Ovary (tissue), 9 donors: ENCODE results near the gene GPD2. TPM values are rescaled to one million over a fixed set of nuclear protein-coding genes. Genes with fewer than 3 reads are reported as not detected.

Experiments used
- DNase-seq, 5 donors: peaks; one replicate each; pipeline ENCODE4 v3.0.0-alpha.2; 2019 to 2020
- H3K27ac ChIP-seq, 2 donors: fragments of 200-600 bp; one replicate each; pipeline versions ENCODE4 v1.5.1 to v1.8.0; 2019 to 2022
- H3K27me3 ChIP-seq: fragments of 200-600 bp; one replicate; pipeline ENCODE4 v1.8.0; 2022
- H3K36me3 ChIP-seq: fragments of 200-600 bp; sonication (generic); one replicate; pipeline ENCODE4 v1.5.1; 2019
- H3K4me1 ChIP-seq: one replicate; pipeline ENCODE4 v1.8.1; 2013; ENCODE audit warnings: mild to moderate bottlenecking, moderate library complexity; ENCODE audit not compliant: insufficient read depth
- H3K4me3 ChIP-seq: fragments of 200-600 bp; sonication (generic); one replicate; pipeline ENCODE4 v1.5.1; 2017
- H3K9me3 ChIP-seq, 2 donors: fragments of 200-600 bp in 1 of 2; sonication (generic) in 1 of 2; one replicate each; pipeline versions ENCODE4 v1.5.1 to v1.8.1; 2013 to 2019; ENCODE audit warnings: mild to moderate bottlenecking in 1 of 2, moderate library complexity in 1 of 2
- EP300 ChIP-seq: sonication (generic); formaldehyde crosslinking; IDR thresholded peaks from one replicate; pipeline ENCODE4 v1.6.1; 2017; ENCODE audit warnings: antibody characterized with exemption
- POLR2A ChIP-seq: fragments of 450-650 bp; IDR thresholded peaks from one replicate; pipeline ENCODE4 v1.6.1; 2017; ENCODE audit warnings: antibody characterized with exemption, mild to moderate bottlenecking, moderate library complexity
- WGBS, 3 donors: extraction: QIAGEN DNeasy Blood & Tissue Kit in 1 of 3; methylation state at CpG; one replicate each; pipeline versions ENCODE4 v1.1.5 to v1.1.7; 2013 to 2017; 5-methylcytosine and 5-hydroxymethylcytosine counted together
- intact Hi-C, 4 donors: fragments of 100-400 bp; cut with DNase I; formaldehyde crosslinking; loops; one replicate each; pipeline versions ENCODE4 v1.11.0 to v1.15.1; 2022 to 2023
- polyA plus RNA-seq, 2 donors: library from polyadenylated mRNA; stranded (reverse); fragments of 200-250 nt in 1 of 2; fragments of 350-450 nt in 1 of 2; fragmentation: Illumina TruSeq in 1 of 2; extraction: RNeasy Lipid Tissue Mini Kit (QIAGEN cat#74804) in 1 of 2; gene quantifications; one replicate each; pipeline ENCODE4 v1.2.3, GENCODE V29; 2013 to 2014
- total RNA-seq, 7 donors: library from RNA; depleted of rRNA in 2 of 7; stranded (reverse); fragments of >200 nt in 2 of 7; fragmentation: NEBNext Ultra II Directional in 3 of 7; extraction: Animal tissue kit (Norgen Biotek cat#: 25700) in 3 of 7; gene quantifications; one replicate each; pipeline versions ENCODE4 v1.1.0 to v1.2.4, GENCODE V29; 2016 to 2023
- TF ChIP-seq, protein P1 (sequence below), 3 donors: fragments of 450-650 bp in 2 of 3; fragments of 200-600 bp in 1 of 3; IDR thresholded peaks; one replicate each; pipeline versions ENCODE4 v1.5.1 to v1.8.0; 2016 to 2022; ENCODE audit warnings: antibody characterized with exemption in 3 of 3, mild to moderate bottlenecking in 1 of 3
- donor health status: DM: no; HTN: no; CAD: no; lungs with moderate emphysema.
- donor health status: DM: no; HTN: no; CAD: no.
- donor health status: Bipolar disorder and iron deficiency.
- donor health status: DM: yes; HTN: yes; CAD: no.
- donor health status: DM: no; HTN: no; CAD: no.
- donor health status: DM: yes; HTN: yes; CAD: no.

The GPD2 gene
- total and polyA plus RNA-seq, 9 donors: 6.7 to 61.7 (median 24.5) TPM

DNA sequence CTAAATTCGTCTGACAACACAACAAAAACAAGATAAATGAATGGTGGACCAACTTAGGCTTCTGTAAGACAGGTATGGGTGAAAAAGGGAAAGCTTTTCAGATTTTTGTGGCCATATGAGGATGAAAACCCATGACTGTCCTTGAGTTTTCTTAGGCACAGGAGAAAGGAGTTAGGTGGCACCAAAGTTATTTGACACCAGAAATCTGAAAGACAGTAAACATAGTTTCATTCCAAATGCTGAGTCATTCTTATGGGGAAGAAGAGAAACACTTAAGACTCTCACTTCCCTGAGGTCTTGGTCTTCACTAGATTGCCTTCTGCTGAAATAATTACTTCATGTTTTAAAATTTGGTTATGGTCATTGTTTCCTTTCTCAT is 5.2 kb upstream of the GPD2 start:
- Histone ChIP-seq H3K27me3 (no peaks in the 10 kb centered on the region), H3K27ac (peak overlapping the region in 1 of 2 donors; percentile 38), H3K9me3 (no peaks in the 10 kb centered on the region), H3K4me1 (peaks cover 2% of the 10 kb centered on the region), H3K4me3 (no peak overlapping the region), H3K36me3 (no peaks in the 10 kb centered on the region)
- no peak for TF ChIP-seq EP300
- TF ChIP-seq, protein P1, sequence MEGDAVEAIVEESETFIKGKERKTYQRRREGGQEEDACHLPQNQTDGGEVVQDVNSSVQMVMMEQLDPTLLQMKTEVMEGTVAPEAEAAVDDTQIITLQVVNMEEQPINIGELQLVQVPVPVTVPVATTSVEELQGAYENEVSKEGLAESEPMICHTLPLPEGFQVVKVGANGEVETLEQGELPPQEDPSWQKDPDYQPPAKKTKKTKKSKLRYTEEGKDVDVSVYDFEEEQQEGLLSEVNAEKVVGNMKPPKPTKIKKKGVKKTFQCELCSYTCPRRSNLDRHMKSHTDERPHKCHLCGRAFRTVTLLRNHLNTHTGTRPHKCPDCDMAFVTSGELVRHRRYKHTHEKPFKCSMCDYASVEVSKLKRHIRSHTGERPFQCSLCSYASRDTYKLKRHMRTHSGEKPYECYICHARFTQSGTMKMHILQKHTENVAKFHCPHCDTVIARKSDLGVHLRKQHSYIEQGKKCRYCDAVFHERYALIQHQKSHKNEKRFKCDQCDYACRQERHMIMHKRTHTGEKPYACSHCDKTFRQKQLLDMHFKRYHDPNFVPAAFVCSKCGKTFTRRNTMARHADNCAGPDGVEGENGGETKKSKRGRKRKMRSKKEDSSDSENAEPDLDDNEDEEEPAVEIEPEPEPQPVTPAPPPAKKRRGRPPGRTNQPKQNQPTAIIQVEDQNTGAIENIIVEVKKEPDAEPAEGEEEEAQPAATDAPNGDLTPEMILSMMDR (IDR thresholded peaks at IDR 0.05): no peak
- no peak for TF ChIP-seq POLR2A
- 76 to 82% (median 77%) methylated on average over 1 of the region's 1 CpG for WGBS, 3 donors
- intact Hi-C loops: loop anchor here in 2 of 4 donors (10.0 kb wide), 1 partner anchor 96 kb away; the partner anchor contains the start of gene NR4A2 (in 2 of the 2)
- DNase-seq: no peak

DNA sequence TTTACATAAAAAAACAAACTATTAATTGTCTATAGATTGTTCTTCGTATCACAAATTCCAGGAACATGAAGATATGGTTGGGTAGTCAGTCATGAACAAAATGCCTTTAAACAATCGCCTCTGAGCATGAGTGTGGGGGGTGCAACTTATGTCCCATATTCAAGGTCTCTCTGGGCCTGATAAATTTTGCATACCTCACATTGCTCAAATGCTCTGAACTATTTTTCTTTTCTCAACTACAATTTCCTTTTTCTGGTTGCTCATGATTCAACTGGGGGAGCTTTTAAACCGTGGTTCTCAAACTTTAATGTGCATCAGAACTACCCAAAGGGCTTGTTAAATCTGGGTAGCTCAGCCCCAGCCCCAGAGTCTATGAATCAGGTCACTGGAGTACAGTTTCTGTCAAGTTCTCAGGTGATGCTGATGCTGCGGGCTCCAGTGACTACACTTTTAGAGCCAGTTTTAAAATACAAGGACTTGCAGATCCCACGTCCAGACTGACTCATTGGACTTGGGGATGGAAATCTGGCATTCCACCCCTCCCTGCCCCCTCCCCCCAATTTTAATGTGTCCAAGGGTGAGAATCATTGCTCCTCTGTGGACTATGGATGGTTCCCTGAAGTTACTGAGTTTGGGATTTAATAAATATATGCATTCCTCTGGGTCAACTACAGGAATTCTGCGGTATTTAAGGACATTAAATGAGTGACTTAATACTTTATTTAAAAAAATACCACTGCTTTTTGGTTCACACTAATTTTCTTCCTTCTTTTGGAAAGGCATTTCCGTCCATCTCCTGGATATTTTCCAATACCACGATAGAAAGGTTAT is 1.5 kb upstream of the GPD2 start:
- intact Hi-C loops: loop anchor here (5.0 to 10.0 kb wide), 4 partner anchors 32 to 102 kb away; partner anchors contain the start of gene NR4A2 (in 3 of the 4)
- H3K4me3 ChIP-seq: peak overlapping the region; percentile 84
- no peaks in the 10 kb centered on the region for H3K9me3 ChIP-seq
- no peaks in the 10 kb centered on the region for H3K36me3 ChIP-seq
- WGBS, 3 donors: 23 to 33% (median 31%) methylated on average over 8 of the region's 8 CpGs
- TF ChIP-seq POLR2A: no peak
- no peak for TF ChIP-seq EP300
- TF ChIP-seq, protein P1 (IDR thresholded peaks at IDR 0.05): no peak
- H3K27me3 ChIP-seq: no peaks in the 10 kb centered on the region
- peaks cover 7% of the 10 kb centered on the region for H3K4me1 ChIP-seq
- no peak for DNase-seq
- H3K27ac ChIP-seq: peak overlapping the region in 1 of 2 donors; percentile 98

DNA sequence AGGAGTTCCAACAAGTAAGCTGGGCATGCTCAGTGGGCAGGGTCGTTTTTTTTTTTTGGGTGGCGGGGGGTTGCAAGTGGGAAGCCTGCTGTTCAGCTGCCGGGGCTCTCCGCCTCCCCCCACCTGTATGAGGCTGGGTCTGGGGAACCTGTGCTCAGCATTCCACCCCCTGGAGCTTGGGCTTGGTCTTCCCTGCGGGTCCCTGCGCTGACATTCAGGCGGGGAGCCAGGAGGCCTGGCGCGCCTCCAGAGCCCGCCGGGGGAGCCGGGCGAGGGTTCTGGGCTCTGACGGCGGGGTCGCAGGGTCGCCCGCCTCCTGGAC is 822 bp upstream of the GPD2 start:
- intact Hi-C loops: loop anchor here (5.0 to 10.0 kb wide), 4 partner anchors 33 to 103 kb away; partner anchors contain the start of gene NR4A2 (in 3 of the 4)
- peak overlapping the region; percentile 84 for H3K4me3 ChIP-seq
- no peak for DNase-seq
- no peaks in the 10 kb centered on the region for H3K36me3 ChIP-seq
- H3K27ac ChIP-seq: peak overlapping the region; percentile 93 to 98
- H3K4me1 ChIP-seq: peaks cover 7% of the 10 kb centered on the region
- 5 to 8% (median 5%) methylated on average over 11 to 18 of the region's 18 CpGs for WGBS, 3 donors
- no peak for TF ChIP-seq POLR2A
- TF ChIP-seq EP300: no peak
- TF ChIP-seq, protein P1 (IDR thresholded peaks at IDR 0.05): no peak
- H3K27me3 ChIP-seq: no peaks in the 10 kb centered on the region
- H3K9me3 ChIP-seq: no peaks in the 10 kb centered on the region

DNA sequence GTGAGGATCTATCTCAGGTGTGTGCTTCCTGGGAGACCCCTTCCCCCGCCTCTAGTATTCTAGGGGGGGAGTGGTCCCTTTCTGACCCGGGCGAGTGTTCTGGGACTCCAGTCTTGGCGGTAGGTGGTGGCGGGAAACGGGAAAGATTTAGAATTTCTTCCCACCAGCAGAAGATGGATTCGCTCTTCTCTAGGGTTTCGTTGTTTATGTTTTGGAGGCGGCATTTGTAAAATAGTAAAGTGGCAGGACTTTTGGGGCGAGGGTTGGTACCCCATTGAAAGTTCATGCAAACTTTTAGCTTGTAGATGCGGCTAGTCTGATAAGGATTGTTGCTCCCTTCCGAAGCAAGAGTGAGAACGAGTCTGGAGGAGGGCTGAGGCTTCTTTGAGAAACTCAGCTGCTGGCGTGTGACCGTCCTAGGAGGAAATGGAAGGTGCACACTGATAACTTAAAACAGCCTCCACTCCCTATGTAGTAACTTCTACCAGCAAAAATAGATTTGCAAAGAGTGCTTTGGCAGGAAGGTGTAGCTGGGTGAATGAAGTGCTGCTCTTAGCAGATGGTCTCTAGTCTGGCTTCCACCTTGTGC is 412 bp downstream of the GPD2 start:
- no peaks in the 10 kb centered on the region for H3K27me3 ChIP-seq
- intact Hi-C loops: loop anchor here (5.0 to 10.0 kb wide), 4 partner anchors 34 to 104 kb away; partner anchors contain the start of gene NR4A2 (in 3 of the 4)
- no peaks in the 10 kb centered on the region for H3K36me3 ChIP-seq
- TF ChIP-seq EP300 (no peak), POLR2A (no peak)
- TF ChIP-seq, protein P1 (IDR thresholded peaks at IDR 0.05): no peak
- H3K4me3 ChIP-seq: peak overlapping the region; percentile 84
- peak overlapping the region; percentile 93 to 98 for H3K27ac ChIP-seq
- peaks cover 7% of the 10 kb centered on the region for H3K4me1 ChIP-seq
- no peaks in the 10 kb centered on the region for H3K9me3 ChIP-seq
- DNase-seq: no peak
- WGBS, 3 donors: 0 to 1% (median 0%) methylated on average over 15 of the region's 15 CpGs
